Mucosa of stomach (tissue), 1 donor: ENCODE data around the gene DPH2.

Experiments
- H3K27me3 ChIP-seq: one replicate; pipeline ENCODE4 v1.7.0; 2013; ENCODE audit warnings: mild to moderate bottlenecking, low read length; ENCODE audit not compliant: control insufficient read depth, insufficient read depth
- H3K36me3 ChIP-seq: one replicate; pipeline ENCODE4 v1.7.0; 2013; ENCODE audit warnings: low read length; ENCODE audit not compliant: control insufficient read depth, insufficient read depth
- H3K4me1 ChIP-seq: one replicate; pipeline ENCODE4 v1.7.0; 2013; ENCODE audit warnings: mild to moderate bottlenecking, low read length; ENCODE audit not compliant: control insufficient read depth, insufficient read depth
- H3K4me3 ChIP-seq: one replicate; pipeline ENCODE4 v1.7.0; 2013; ENCODE audit warnings: low read length
- H3K9ac ChIP-seq: one replicate; pipeline ENCODE4 v1.7.0; 2013; ENCODE audit warnings: mild to moderate bottlenecking, low read length, moderate library complexity
- H3K9me3 ChIP-seq: one replicate; pipeline ENCODE4 v1.7.0; 2013; ENCODE audit warnings: mild to moderate bottlenecking, low read length, moderate library complexity; ENCODE audit not compliant: control insufficient read depth
- donor health status: Pancreatic carcinoma.

Gene DPH2

DNA sequence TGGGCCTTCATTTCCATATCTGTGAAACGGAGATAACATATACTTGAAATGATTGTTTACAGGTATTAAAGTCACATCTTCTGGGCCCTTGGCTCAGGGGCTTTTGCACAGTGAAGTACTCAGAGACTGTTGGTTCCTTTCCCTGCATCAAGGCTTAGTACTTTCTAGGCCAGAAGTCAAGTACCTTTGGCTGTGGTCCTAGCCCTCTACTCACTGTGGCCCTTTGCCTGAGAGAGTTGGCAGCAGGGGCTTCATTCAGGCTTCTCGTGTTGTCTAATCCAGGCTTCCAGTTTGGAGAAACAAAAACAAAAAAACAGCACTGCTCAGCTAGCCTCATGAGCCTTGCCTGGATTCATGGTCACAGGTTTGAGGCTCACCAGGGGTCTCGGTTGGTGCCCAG lies 8.1 kb upstream of the DPH2 start:
- Histone ChIP-seq H3K9ac (no peak overlapping the region), H3K27me3 (no peaks in the 10 kb centered on the region), H3K4me1 (no peaks in the 10 kb centered on the region), H3K36me3 (no peaks in the 10 kb centered on the region), H3K9me3 (no peaks in the 10 kb centered on the region), H3K4me3 (no peak overlapping the region)

GRCh38 chr1:43962324-43962723 lies 7.5 kb upstream of the DPH2 start:
- H3K27me3 ChIP-seq: no peaks in the 10 kb centered on the region
- H3K4me1 ChIP-seq: no peaks in the 10 kb centered on the region
- H3K9me3 ChIP-seq: no peaks in the 10 kb centered on the region
- no peak overlapping the region for H3K9ac ChIP-seq
- no peak overlapping the region for H3K4me3 ChIP-seq
- no peaks in the 10 kb centered on the region for H3K36me3 ChIP-seq

- Histone ChIP-seq H3K4me3 (no peak overlapping the region), H3K9me3 (no peaks in the 10 kb centered on the region), H3K27me3 (no peaks in the 10 kb centered on the region), H3K36me3 (no peaks in the 10 kb centered on the region), H3K9ac (no peak overlapping the region), H3K4me1 (no peaks in the 10 kb centered on the region)
Measured at GRCh38 chr1:43963006-43963405, 6.8 kb upstream of the DPH2 start.

GRCh38 chr1:43963890-43964289 lies 5.9 kb upstream of the DPH2 start:
- Histone ChIP-seq H3K36me3 (no peaks in the 10 kb centered on the region), H3K9ac (no peak overlapping the region), H3K27me3 (no peaks in the 10 kb centered on the region), H3K9me3 (no peaks in the 10 kb centered on the region), H3K4me3 (no peak overlapping the region), H3K4me1 (no peaks in the 10 kb centered on the region)

- Histone ChIP-seq H3K27me3 (no peaks in the 10 kb centered on the region), H3K9me3 (no peaks in the 10 kb centered on the region), H3K4me3 (no peak overlapping the region), H3K4me1 (peaks cover 7% of the 10 kb centered on the region), H3K9ac (no peak overlapping the region), H3K36me3 (no peaks in the 10 kb centered on the region)
Measured at GRCh38 chr1:43965316-43965715, 4.5 kb upstream of the DPH2 start.

DNA sequence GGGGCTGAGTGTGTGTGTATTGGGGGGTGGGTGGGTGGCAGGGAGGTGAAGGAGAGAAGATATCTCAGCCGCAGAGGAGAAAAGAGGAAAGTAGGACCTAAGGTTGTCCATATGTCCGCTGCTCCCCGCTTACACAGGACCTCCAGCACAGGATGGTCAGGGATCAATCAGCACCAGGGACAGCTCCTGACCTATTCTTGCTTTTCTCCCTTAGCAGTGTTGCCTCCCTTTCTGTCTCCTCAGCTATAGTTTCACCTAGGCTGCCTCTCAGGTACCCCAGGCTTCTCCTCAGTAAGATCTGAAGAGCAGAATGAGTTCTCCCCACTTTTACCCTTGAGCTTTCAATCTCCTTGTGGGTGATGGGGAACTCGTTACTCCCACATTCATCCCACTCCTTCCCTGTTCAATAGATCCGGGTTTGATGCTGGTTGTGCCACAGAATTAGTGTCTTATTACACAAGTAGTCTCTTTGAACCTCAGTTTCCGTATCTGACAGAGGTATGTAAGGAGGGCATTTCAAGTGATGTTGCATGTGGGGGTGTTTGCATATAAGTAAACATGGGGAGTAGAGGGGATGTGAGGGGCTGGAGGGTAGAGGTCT lies 1.4 kb upstream of the DPH2 start:
- Histone ChIP-seq H3K4me1 (peaks cover 13% of the 10 kb centered on the region), H3K4me3 (no peak overlapping the region), H3K36me3 (no peaks in the 10 kb centered on the region), H3K27me3 (no peaks in the 10 kb centered on the region), H3K9me3 (no peaks in the 10 kb centered on the region), H3K9ac (no peak overlapping the region)

DNA sequence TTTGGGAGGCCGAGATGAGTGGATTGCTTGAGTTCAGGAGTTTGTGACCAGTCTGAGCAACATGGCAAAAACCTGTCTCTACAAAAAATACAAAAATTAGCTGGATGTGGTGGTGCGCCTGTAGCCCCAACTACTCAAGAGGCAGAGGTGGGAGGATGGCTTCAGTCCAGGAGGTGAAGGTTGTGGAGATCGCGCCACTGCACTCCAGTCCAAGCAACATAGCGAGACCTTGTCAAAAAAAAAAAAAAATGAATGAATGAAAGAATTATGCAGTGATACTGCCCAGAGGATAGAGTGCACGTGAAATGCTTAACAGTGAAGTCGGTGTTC lies 429 bp upstream of the DPH2 start:
- H3K9ac ChIP-seq: no peak overlapping the region
- peaks cover 13% of the 10 kb centered on the region for H3K4me1 ChIP-seq
- no peaks in the 10 kb centered on the region for H3K27me3 ChIP-seq
- H3K36me3 ChIP-seq: no peaks in the 10 kb centered on the region
- no peaks in the 10 kb centered on the region for H3K9me3 ChIP-seq
- H3K4me3 ChIP-seq: peak overlapping the region; percentile 99

DNA sequence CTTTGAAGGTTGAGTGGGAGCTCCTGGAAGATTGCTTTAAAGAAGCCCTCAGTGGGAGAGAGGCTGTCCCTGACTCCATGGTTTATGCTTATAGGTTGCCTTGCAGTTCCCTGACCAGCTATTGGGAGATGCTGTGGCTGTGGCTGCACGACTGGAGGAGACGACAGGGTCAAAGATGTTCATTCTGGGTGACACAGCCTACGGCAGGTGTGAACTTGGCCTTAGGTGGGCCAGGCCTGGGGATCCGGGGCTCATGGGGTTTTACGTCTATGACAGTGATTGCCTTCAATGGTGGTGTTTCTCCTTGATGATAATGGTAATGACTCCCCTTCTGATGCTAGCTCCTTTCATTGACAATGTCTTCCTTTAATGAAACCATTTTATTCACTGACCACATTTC lies 692 bp downstream of the DPH2 start:
- Histone ChIP-seq H3K9me3 (no peaks in the 10 kb centered on the region), H3K4me1 (peaks cover 15% of the 10 kb centered on the region), H3K36me3 (no peaks in the 10 kb centered on the region), H3K9ac (peak overlapping the region; percentile 69), H3K27me3 (no peaks in the 10 kb centered on the region), H3K4me3 (peak overlapping the region; percentile 99)

- H3K4me3 ChIP-seq: no peak overlapping the region
Measured at GRCh38 chr1:43970911-43971310, 1.1 kb downstream of the DPH2 start.

DNA sequence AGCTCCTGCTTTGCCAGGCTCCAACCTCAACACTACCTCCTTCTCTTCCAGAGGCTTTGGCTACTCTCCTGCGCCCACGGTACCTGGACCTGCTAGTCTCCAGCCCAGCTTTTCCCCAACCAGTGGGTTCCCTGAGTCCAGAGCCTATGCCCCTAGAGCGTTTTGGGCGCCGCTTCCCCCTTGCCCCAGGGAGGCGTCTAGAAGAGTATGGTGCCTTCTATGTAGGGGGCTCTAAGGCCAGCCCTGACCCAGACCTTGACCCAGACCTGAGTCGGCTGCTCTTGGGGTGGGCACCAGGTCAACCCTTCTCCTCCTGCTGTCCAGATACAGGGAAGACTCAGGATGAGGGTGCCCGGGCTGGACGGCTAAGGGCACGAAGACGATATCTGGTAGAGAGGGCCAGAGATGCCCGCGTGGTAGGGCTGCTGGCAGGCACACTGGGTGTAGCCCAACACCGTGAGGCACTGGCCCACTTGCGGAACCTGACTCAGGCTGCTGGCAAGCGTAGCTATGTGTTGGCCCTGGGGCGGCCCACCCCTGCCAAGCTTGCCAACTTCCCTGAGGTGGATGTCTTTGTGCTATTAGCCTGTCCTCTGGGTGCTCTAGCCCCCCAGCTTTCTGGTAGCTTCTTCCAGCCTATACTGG lies 1.6 kb downstream of the DPH2 start:
- H3K4me3 ChIP-seq: no peak overlapping the region
- H3K27me3 ChIP-seq: no peaks in the 10 kb centered on the region
- peaks cover 1% of the 10 kb centered on the region for H3K36me3 ChIP-seq
- H3K9me3 ChIP-seq: no peaks in the 10 kb centered on the region
- peaks cover 25% of the 10 kb centered on the region for H3K4me1 ChIP-seq
- no peak overlapping the region for H3K9ac ChIP-seq

More at GRCh38 chr1:43970911-43971310, 1.1 kb downstream of the DPH2 start:
- Histone ChIP-seq H3K9me3 (no peaks in the 10 kb centered on the region), H3K36me3 (no peaks in the 10 kb centered on the region), H3K4me1 (peaks cover 19% of the 10 kb centered on the region), H3K27me3 (no peaks in the 10 kb centered on the region), H3K9ac (peak overlapping the region; percentile 69)

- Histone ChIP-seq H3K4me1 (peaks cover 42% of the 10 kb centered on the region), H3K9me3 (no peaks in the 10 kb centered on the region), H3K27me3 (no peaks in the 10 kb centered on the region), H3K36me3 (peaks cover 6% of the 10 kb centered on the region), H3K9ac (peak overlapping the region; percentile 90), H3K4me3 (peak overlapping the region; percentile 56)
Measured at GRCh38 chr1:43973981-43974442, 4.2 kb downstream of the DPH2 start.

- H3K9me3 ChIP-seq: no peaks in the 10 kb centered on the region
- peak within 1 kb of the TSS; percentile 90 for H3K9ac ChIP-seq
- H3K27me3 ChIP-seq: no peaks in the 10 kb centered on the region
- H3K4me1 ChIP-seq: peaks cover 40% of the 10 kb centered on the region
- H3K4me3 ChIP-seq: peak within 1 kb of the TSS; percentile 88
- peaks cover 6% of the 10 kb centered on the region for H3K36me3 ChIP-seq
Measured at GRCh38 chr1:43974443-43975248, 4.8 kb downstream of the DPH2 start, which contains the start of gene ATP6V0B. Gene ATP6V0B, plus strand, starts transcription at chr1:43974960. Its CDS starts 81 bp downstream, at chr1:43975041.
